NOMO-1 treated with DMSO at 0.1 percent for 48 hours (cell line): ENCODE measurements around the gene NEDD4L.

Source experiments
- DNase-seq: peaks from one replicate; lab custom pipeline; 2025; ENCODE audit not compliant: unreplicated experiment; lab: John Stamatoyannopoulos, UW

Gene NEDD4L

DNA sequence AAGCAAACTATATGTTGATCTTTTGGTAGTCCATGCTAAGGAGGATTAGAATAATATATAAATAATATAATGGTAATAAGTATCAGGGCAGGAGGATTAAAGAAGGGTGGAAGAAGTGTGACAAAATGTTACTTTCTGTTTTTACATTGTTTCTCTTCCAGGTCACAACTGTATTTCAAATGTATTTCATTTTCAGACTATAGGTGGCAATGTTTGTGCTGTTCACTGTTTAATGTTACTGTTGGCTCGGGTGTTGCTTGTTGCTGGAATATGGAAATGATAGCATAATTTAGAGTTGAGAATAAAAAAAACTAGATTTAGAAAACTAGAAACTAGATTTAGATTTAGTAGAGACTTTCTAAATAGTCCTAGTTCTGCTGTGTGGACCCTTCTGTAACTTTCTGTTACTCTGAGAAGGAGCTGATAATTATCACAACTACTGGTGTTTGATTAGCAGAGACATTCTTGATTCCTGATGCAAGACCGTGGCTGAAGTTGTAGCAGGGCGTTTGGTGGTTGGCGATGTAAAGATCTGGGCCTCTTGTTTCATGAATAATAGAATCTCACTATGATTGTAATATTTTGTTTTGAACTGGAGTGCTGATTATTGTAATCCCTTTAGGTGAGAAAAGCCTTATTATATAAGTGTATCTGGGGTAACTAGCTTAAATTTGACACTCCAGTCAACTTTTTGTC lies 7.9 kb downstream of the NEDD4L start:
- no peak for DNase-seq

DNA sequence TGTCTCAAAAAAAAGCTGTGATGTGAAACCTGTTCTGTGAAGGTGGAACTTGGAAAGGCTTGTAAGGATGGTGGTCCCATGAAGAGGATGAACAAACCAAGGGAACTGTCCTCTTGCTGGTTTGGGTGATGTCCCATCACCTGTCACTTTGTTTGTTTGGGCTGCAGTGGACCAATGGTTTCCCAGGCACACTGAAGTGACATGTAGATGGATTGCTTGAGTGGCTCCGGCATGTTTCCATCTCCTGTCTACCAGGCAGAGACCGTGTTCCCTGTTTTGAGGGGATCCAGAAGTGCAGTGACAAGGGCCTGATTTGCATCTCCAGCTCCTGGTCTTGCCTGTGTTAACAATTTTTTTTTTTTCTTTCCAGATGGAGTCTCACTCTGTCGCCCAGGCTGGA lies 8.9 kb downstream of the NEDD4L start:
- no peak for DNase-seq

DNA sequence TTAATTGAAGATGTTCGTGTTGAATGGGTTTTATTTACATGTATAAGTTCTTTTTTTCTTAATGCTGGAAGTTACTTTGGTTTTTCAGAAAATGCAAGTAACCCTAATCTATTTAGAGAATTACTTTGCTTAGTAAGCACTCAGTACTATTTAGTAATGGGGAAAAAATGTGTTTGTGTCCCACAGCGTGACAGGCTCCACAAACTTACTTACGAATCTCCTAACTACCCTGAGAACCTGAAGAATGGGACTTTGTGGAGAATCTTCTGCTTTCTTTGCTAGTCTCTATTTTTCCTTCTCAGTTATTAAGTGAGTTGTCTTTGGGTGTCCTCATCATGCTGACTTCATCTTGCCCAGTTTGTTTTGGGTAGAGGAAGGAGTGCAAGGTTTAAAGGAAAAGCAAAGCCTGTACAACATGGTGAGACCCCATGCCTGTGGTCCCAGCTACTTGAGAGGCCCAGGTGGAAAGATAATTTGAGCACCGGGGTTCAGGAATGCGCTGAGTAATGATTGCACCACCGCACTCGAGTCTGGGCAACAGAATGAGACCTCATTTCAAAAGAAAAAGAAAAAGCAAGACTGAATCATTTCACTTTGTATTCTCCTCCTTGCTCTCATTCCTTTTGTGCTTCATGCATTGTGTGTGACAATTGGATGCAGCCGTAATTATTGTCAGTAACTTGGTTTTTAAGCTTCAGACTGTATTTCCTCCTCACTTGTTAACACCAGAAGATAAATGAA lies 10.2 kb downstream of the NEDD4L start:
- no peak for DNase-seq

DNA sequence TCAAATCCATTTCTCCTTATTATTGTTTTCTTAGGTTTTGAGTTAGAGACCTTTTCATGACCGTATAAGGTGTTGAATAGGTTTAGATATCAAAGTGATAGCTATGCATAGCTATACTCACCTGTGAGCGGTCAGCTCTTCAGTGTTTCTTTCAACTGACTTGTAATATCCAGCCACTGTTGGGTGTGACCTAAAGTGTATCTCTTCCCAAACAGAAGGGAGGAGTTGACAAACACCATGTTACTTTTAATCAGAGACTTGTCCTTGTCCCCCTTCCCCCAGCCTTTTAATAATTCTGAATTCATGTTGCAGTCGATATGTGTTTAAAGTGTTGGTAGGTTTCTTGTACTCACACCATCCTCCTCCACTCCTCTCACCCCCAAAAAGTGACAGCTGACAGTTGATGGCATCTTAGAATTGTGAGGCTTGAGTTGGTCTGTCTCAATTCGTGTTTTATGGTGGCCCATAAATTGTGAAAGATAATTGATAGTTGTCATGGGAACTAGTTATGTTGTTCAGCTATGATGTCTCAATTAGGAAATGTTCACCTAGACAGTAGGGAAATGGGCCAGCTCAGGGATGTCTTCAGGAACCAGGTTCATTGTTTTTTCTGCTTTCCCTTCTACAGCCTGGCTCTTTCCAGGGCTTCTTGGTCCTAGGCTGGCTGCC lies 12.0 kb downstream of the NEDD4L start:
- DNase-seq, result no peak

DNA sequence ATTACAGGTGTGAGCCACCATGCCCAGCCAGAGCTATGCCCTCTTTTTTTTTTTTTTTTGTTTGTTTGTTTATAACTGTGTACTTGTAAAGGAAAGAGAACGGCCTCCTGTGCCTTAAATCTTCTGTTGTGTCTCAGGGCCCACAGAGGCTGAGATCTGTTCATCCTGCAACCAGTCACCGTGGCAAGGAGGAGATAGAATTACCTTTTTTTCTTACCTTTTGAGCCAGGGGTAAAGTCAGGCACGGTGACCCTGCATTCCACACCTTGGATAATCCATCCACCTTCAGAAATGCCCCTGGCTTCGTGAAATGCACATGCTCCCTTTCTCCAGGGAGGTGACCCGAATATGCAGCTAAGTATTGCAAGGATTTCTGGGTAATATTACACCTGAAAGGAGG lies 12.8 kb downstream of the NEDD4L start:
- DNase-seq, result no peak

DNA sequence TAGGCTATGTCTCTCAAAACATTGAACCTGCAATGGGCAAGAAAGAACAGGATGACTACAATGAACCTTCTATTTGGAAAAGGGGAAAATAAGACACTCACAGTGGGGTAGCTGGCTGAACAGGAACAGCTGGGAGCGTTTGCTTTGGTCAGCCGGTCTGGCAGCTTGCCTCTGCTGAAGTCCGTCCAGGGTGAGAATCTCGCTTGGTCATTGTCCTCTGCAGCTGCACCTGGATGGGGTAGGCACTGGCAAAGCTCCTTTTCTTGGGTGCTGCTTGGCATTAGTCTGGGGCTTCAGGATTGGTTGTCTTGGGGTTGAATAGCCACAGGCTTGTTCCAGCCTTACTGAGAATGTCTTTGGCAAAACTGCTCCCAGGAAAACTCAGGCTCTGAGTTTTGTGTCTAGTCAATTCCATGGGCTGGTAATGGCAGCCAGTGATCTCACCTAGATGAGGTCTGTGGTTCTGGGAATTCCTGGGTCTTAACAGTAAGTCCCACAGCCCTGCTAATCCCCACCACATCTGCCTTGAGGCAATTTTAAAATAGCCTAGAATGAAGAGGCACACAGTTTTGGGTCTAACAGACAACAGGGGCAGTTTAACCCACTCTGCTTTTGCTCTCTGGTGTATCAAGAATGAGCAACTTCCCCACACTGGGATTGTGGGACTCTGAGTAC lies 13.4 kb downstream of the NEDD4L start:
- no peak for DNase-seq

DNA sequence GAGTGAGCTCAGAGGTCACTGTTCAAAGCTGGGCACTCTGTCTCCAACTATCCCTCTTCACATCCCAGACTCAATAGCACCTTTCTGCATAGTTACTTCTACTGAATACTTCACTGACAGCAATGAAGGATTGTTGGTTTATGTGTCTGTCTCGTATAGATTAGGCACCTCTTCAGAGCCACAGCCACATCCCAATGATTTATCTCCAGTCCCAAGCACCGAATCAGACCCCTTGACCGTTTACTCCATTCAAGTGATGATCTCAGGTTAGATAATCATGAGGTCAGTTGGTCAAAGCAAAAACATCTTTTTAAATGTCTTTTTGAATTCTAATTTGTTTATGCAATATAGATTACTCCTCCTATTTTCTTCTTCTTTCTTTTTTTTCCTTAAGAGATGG lies 14.7 kb downstream of the NEDD4L start:
- no peak for DNase-seq

DNA sequence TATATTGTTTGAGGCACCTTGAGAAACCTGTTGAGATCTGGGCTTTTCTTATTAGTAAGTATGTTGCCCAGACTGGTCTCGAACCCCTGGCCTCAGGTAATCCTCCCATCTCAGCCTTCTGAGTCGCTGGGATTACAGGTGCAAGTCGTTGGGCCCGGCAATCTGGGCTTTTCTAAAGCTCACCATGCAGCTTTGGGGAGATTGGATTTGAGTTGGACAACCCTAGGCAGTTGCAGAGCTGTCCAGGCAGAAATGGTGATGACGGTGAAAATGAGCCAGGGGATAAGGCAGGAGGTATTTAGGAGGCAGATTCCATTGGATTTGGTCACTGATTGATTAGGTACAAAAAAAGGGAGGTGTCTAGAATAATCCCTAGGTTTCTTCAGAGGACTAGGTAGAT lies 16.2 kb downstream of the NEDD4L start:
- no peak for DNase-seq

DNA sequence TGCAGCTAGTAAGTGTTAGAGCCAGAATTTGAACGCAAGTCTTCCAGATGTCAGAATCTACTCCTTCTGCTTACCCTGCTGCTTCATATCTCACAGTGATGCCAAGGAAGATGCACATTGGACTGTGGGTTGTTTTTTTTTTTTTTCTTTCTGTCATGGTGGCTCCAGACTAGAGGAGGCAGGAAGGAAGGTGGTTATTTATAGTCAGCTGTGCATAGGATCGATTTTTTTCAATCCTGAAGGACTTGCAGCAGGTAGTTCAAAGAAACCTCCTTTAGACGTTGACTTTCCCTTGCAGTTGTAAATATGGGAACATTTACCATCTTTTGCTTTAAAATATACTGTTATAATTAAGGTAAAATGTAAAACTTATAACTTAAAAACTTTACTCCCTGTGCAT lies 17.3 kb downstream of the NEDD4L start:
- no peak for DNase-seq

DNA sequence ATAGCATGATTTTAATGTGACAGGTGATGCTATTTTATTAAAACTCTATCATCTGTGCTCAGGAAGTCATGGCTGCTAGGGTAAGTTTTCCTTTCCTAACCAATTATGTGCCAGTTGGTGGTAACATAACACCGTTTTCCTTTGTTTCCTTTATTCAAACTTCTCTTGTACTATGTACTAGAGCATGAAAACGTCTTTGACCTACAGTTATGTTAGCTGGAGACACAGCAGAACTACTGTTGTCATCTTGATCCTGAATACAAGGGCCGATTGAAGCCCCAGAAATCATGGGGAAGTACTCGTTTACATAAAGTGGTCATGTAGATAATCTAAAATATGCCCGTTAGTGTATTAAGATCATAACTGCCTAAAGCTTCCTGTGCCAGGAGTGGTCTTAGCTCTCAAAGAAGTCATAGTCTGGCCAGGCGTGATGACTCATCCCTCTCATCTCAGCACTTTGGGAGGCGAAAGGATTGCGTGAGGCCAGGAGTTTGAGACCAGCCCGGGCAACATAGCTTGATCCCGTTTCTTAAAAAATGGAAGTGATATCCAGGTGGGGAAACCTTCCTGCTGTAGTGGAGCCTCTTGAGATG lies 20.5 kb downstream of the NEDD4L start:
- DNase-seq, result no peak

DNA sequence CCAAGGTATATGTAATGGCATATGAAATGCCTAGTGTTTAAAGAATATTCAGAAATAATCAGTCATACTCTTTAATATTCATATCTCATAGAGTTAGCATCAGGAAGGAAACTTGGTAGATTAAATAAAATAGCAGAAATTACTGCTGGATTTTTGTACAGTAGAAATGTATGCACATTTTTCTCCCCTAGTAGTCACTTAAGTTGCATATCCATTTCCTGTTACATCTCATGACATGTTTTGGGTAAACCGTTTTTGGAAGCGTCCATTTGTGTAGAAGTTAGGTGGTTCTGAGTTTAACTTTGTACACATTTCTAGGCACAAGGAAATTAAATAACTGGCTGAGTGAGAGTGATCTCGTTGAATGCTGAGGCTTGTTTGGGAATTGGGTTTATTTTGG lies 21.9 kb downstream of the NEDD4L start:
- DNase-seq, result no peak

DNA sequence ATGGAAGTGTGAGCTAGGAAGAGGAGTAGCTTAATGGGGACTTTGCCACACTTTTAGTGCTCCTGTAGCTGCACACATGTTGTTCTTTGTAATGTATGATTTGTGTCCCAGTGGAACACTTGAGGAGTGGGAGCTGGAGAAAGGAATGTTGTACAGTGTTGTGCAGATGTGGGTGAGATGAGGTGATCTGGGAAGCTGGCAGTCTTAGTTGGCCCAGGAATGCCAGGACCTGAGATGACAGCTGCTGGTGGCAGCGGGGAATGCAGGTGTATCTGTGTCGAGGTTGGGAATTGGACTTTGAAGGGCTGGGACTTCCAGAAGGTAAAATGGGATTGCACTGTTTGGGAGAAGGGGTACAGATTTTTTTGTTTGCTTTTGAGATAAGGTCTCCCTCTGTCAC lies 23.6 kb downstream of the NEDD4L start:
- no peak for DNase-seq

DNA sequence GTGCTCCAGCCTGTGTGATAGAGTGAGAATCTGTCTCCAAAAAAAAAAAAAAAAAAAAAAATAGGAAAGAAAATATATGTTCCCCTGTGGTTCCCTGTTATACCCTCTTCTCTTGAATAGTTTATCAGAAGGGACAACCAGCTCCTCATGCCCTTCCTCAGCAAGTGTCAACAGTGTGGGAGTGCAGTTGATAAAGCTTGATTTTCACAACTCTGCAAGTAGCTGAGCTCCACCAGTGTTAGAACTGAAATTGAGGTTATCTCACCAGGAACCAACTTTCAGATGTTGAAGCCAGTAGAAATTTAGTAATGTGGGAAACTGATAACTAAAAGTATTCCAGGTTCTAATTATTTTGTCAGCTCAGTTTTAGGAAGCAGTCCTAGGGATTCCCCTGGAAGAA lies 25.1 kb downstream of the NEDD4L start:
- no peak for DNase-seq

DNA sequence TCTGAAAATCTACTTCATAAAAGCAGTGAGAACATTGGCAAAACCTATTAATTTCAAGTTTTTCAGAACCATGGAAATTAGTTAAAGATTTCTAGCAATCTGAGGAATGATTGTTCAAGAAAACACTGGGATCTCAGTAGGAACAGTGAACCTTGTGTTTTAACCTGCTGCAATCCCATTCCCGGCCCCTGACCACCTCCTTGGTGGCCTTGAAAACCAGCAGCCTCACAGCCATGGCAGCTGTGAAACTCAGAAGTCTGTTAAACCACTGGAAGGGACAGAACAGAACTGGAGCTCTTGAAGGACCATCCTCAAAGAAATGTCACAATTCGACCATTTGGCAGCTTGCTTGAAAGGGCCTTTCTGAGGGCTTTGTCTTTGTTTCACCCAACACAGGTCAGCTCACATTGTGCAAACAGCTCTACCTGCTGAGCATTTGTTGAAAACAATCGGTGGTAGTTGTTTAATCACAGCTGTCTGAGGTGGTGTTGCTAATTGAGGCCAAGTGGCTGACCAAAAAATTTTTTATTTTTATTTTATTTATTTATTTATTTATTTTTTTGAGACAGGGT lies 25.8 kb downstream of the NEDD4L start:
- DNase-seq, result no peak

DNA sequence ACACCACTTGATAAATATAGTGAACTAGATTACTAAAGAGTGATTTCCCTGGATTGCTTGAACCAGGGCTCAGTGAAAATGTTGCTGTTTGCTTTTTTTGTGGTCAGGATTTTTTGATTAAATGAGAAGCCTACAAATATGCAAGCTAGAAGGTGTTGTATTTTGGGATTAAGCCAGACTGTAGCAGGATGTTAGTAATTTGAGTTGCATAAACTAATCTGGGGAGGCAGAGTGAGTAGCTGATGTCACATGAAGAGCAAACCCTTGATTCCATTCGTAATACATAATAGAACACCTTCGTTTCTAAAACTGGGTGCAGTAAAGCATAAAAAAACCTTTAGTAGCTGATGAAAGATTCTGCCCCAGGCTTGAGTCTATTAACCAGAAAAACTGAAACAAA lies 32.0 kb downstream of the NEDD4L start:
- no peak for DNase-seq

DNA sequence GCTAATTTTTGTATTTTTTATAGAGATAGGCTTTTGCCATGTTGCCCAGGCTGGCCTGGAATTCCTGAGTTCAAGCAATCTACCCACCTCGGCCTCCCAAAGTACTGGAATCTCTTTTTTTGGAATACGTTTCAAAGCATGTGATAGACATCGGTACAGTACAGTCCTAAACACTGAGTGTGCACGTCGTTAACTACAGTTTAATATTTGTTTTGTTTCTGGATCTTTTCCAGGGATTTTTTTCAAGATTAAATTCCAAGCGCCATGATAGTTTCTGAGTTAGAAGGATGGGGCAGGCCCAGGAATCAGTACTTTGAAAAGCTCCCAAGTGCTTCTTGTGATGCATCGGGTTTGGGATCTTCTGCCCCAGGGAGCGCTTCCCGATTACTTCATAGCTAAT lies 33.3 kb downstream of the NEDD4L start:
- DNase-seq, result no peak

DNA sequence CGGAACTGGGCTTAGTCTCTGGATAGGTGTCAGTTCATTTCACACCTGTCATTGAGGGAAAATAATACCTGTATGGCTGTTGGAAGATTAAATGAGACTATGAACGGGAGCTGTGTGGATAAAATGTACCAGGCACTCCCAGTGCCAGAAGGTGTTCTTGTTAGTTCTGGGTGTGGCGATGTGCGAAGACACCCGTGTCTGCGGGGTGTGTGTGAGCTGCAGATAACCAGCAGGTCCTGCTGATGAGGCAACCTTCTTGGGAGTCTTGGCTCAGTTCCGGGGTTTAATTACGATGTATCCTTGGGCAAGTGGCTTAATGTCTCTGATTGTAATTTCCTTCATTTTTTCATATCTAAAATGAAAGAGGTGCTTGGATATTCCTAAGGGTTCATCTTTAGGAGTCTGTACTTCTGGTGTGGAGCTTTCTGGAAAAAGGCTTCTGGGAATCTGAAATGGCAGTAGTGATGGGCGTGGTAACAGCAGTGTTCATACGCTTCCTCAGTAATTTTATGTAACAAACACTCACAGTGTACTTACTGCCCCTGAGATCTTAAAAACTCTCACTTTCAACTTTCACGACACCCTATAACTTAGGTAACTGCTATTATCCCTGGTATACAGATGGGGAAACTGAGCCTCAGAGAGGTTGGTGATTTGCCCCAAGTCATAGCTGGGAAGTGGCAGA lies 35.0 kb downstream of the NEDD4L start:
- DNase-seq, result no peak

DNA sequence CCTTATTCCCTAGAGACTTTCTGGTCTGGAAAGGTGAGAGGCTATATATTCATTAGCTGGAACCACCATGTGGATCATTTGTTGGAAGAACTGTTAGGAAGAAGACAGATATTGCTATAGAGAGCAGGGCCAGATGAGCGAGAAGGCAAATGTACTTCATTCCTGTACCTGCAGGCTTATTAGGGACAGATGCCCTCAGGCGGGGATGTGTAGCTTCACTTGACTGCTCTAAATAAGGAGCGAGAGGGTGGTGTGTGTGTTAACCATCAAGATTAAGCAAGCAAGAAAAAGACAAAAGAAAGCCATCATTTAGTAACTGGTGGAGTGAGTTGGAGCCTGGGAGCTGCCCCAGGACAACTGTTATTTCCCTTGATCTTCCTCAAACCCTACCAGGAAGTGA lies 36.4 kb downstream of the NEDD4L start:
- DNase-seq, result no peak

DNA sequence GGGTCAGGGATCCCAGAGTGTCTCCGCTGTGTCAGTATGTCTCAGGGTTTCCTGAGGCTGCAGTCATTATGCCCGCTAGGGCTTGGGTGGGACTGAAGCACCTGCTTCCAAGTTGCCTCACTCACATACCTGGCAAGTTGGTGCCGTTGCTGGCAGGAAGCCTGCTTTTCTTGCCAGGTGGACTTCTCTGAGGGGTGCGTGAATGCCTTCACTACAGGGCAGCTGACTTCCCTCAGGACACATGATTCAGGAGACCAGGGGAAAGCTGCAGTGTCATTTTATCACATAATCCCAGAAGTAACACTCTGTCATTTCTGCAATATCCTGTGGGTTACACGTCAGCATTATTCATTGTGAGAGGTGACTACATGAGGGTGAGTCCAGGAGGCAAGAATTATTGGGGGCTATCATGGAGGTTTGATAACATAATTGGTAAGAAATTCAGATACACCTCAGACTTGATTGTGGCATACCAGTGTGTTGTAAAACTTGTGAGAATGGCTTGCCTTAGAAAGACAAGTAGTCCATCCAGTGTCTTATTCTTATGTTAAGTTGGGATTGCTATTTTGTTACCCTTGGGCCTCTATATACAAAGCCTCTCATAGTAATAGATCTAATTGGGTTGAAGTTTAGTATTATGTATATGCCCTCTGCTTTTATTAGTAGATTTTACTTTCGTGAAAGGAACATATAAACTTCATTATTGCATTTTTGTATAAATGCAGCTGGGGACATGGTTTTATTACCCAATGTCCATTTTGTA lies 44.1 kb downstream of the NEDD4L start:
- DNase-seq, result peak; percentile 54

DNA sequence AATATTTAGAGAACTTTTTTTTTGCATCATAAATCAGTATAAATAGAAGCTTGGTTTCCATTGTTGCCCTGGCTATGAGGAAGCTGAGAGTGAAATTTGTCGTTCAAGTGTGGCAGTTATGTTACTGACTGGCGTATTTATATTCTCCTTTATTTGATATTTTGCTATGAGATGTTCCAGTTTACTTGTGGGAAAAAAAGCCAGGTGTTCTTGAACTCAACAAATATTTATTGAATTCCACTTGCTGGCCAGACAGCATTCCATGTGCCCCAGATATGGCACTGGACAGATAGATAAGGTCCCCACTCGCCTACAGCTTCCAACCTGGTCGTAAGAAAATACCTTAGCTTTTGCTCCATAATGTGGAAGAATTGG lies 44.7 kb downstream of the NEDD4L start:
- peak; percentile 39 for DNase-seq
